Fibroblast of pulmonary artery (primary cell): ENCODE results near the gene NOPCHAP1.
"Not testable (repeated sequence)": the region's sequence is repeated elsewhere in the genome, so short reads cannot be mapped to it uniquely, and the experiment has no call there.

ENCODE experiments used
- DNase-seq: peaks from one replicate; pipeline ENCODE4 v3.0.0-alpha.2; 2010; ENCODE audit warnings: low read depth
- H3K4me3 ChIP-seq: replicated peaks from 2 replicates; pipeline ENCODE4 v1.5.1; 2011; ENCODE audit warnings: low read depth, mild to moderate bottlenecking, control low read depth, low read length, moderate library complexity
- TF ChIP-seq, protein P1 (sequence below): IDR thresholded peaks from 2 replicates; pipeline ENCODE4 v1.5.1; 2011; ENCODE audit warnings: mild to moderate bottlenecking, control low read depth, low read length, inconsistent platforms; ENCODE audit errors: missing control alignments

NOPCHAP1 gene

DNA sequence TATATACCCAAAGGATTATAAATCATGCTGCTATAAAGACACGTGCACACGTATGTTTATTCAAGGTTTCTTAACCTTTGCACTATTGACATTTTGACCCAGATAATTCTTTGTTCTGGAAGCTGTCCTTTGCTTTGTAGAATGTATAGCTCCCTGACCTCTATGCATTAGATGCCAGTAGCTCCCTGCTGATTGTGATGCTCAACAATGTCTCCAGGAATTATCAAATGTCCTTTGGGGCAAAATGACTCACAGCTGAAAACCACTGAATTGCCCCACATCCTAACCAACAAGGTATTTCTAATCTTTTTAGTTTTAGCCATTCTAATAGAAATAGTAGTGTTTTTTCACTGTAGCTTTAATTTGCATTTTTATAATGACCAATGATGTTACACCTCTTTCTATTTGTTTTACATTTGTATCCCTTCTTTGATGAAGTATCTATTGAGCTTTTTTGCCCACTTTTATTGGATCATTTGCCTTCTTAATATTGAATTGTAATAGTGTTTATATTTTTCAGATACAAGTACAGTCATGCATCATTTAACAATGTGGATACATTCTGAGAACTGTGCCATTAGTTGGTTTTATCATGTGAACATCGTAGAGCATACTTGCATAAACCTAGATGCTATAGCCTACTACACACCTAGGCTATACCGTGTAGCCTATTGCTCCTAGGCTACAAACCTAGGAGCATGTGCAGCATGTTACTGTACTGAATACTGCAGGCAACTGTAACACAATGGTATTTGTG lies 10.4 kb upstream of the NOPCHAP1 start:
- H3K4me3 ChIP-seq = no peak overlapping the region
- DNase-seq = peak; percentile 42
- TF ChIP-seq, protein P1, sequence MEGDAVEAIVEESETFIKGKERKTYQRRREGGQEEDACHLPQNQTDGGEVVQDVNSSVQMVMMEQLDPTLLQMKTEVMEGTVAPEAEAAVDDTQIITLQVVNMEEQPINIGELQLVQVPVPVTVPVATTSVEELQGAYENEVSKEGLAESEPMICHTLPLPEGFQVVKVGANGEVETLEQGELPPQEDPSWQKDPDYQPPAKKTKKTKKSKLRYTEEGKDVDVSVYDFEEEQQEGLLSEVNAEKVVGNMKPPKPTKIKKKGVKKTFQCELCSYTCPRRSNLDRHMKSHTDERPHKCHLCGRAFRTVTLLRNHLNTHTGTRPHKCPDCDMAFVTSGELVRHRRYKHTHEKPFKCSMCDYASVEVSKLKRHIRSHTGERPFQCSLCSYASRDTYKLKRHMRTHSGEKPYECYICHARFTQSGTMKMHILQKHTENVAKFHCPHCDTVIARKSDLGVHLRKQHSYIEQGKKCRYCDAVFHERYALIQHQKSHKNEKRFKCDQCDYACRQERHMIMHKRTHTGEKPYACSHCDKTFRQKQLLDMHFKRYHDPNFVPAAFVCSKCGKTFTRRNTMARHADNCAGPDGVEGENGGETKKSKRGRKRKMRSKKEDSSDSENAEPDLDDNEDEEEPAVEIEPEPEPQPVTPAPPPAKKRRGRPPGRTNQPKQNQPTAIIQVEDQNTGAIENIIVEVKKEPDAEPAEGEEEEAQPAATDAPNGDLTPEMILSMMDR = no peak

DNA sequence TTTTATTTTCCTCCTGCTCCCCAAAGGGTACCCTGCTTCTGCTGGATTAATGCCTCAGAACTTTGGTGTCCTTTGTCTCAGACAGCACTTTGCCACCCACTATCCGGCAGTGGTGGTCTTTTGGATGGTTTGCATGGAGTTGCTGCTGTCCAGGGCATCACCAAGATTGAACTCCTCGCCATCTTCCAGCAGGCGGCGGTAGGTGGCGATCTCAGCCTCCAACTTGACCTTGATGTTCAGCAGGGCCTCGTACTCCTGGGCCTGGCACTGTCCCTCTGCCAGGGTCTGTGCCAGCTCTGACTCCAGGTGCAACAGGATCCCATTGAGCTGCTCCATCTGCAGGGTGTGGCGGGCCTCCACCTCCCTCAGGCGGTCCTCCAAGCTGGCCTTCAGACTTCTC lies 9.4 kb upstream of the NOPCHAP1 start:
- no peak overlapping the region for H3K4me3 ChIP-seq
- no peak for DNase-seq
- TF ChIP-seq, protein P1 = no peak

DNA sequence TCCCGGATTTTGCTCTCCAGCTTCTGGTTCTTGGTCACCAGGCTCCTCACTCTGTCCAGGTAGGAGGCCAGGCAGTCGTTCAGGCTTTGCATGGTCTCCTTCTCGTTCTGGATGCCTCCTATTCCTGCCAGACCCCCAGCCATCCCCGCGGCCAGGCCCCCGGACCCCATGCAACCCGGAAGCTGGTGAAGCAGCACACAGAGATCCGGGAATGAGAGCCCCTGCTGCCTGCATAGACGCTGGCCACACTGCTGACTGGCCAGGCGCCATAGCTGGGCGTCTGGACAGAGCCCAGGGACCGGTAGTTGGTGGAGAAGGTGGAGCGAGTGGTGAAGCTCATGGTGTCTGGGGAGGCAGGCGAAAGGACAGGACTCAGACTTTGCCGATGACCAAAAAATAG lies 8.4 kb upstream of the NOPCHAP1 start:
- not testable (repeated sequence) for H3K4me3 ChIP-seq

DNA sequence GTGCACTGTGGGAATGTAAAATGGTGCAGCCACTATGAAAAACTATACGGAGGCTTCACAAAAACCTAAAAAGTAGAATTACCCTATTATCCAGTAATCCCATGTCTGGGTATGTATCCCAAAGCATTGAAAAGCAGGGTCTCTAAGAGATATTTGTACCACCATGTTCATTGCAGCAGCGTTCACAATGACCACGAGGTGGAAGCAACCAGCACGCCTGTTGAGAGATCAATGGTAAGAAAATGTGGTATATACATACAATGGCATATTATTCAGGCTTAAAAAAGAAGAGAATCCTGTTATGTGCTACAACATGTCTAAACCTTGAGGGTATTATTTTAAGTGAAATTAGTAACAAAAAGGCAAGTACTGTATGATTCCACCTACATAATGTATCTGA lies 910 bp upstream of the NOPCHAP1 start:
- H3K4me3 ChIP-seq = no peak overlapping the region
- TF ChIP-seq, protein P1 = no peak
- no peak for DNase-seq

More for the DNA sequence above, 8.4 kb upstream of the NOPCHAP1 start:
- not testable (repeated sequence) for DNase-seq

DNA sequence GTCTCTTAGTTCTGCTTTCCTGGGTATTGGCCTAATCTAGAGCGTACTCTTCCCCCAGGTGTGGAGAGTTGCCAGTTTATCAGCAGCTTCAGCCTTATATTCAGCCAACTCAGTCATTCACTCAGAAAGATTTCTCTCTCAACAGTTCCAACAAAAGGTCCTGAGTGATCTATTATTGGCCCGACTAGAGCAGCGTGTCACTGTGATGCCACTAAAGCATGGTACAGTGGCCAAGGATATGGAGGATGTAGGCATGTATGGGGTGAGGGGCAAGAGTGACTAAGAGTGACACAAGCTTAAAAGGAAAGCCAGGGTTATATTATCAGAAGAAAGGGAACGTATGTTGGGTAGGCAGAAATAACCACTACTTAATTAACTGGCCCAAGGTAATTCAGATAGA lies 4.8 kb downstream of the NOPCHAP1 start:
- no peak for DNase-seq
- H3K4me3 ChIP-seq = no peak overlapping the region
- TF ChIP-seq, protein P1 = no peak

DNA sequence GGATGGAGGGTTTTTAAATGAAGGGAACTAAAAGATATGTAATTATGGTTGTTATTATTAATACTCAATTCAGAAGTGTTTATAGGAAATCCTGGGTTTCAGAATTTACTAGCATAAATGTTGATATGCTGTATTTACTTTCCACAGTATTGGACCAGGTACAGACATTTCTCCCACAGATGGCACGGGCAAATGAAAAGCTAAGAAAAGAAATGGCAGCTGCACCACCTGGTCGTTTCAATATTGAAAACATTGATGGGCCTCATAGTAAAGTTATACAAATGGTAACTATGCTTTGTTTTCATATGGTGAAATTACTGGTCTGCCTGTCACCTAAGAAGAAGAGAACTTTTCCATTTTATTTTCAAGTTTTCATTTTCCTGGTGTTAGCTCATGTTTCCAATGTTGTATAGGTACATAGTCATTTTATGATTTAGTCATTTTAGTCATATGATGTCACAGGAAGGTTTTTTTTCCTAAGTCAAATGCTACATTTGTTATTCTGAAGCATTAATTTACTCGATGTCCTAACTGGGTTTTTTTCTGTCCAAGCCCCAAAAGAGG lies 5.5 kb downstream of the NOPCHAP1 start:
- H3K4me3 ChIP-seq = no peak overlapping the region
- no peak for DNase-seq
- TF ChIP-seq, protein P1 = no peak

DNA sequence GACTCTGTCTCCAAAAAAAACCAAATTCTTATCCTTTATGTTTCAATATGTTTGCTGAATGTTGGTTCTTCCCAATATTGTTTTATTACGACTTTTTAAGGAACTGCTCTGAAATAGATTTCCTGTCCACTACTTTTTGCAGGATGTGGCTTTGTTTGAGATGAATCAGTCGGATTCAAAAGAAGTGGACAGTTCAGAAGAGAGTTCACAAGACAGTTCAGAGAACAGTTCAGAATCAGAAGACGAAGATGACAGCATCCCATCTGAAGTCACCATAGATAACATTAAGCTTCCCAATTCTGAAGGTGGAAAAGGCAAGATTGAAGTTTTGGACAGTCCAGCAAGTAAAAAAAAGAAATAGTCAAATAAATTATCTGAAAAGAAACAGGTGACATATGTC lies 8.2 kb downstream of the NOPCHAP1 start:
- no peak overlapping the region for H3K4me3 ChIP-seq
- DNase-seq = no peak
- TF ChIP-seq, protein P1 = no peak
